Mesothelial cell of epicardium (in vitro differentiated cells): ENCODE results near the gene CSPG4. TPM values are rescaled to one million over a fixed set of nuclear protein-coding genes. Genes with fewer than 3 reads are reported as not detected.
A peak's percentile ranks its signal among the peaks of the same experiment; 100 is the strongest.
"Not testable (repeated sequence)": the region's sequence is repeated elsewhere in the genome, so short reads cannot be mapped to it uniquely, and the experiment has no call there.

Experiments
- DNase-seq, 2 experiments: peaks; one replicate each; pipeline ENCODE4 v3.0.0; 2021; ENCODE audit warnings: low spot score in 2 of 2; ENCODE audit not compliant: unreplicated experiment in 2 of 2
- H3K27ac Mint-ChIP-seq: 2 replicates; pipeline ENCODE4 v1.8.0; 2021; ENCODE audit warnings: mixed read lengths
- H3K27me3 Mint-ChIP-seq: 2 replicates; pipeline ENCODE4 v1.8.0; 2021; ENCODE audit warnings: low read depth, mixed read lengths
- H3K36me3 Mint-ChIP-seq: 2 replicates; pipeline ENCODE4 v1.8.0; 2021; ENCODE audit warnings: mixed read lengths
- H3K4me1 Mint-ChIP-seq: 2 replicates; pipeline ENCODE4 v1.8.0; 2021; ENCODE audit warnings: mixed read lengths
- H3K4me3 Mint-ChIP-seq: 2 replicates; pipeline ENCODE4 v1.8.0; 2021; ENCODE audit warnings: mild to moderate bottlenecking, moderate library complexity, mixed read lengths
- H3K9me3 Mint-ChIP-seq: 2 replicates; pipeline ENCODE4 v1.8.0; 2021; ENCODE audit warnings: mixed read lengths
- CTCF ChIP-seq: fragments of 200-600 bp; sonication (generic); IDR thresholded peaks from one replicate; pipeline ENCODE4 v1.5.0; 2021; ENCODE audit warnings: antibody characterized with exemption; ENCODE audit not compliant: unreplicated experiment
- total RNA-seq: library from RNA; stranded (reverse); gene quantifications from 3 replicates; pipeline ENCODE4 v1.2.1, GENCODE V29; 2021

CSPG4 gene
- 11.3 to 11.8 TPM (median 11.4 TPM) in 3 replicates for total RNA-seq

- H3K4me3 Mint-ChIP-seq, result peak within 1 kb of the TSS; percentile 62
- no peaks in the 10 kb centered on the region for H3K27me3 Mint-ChIP-seq
- DNase-seq, result peak; percentile 50 to 74
- H3K27ac Mint-ChIP-seq, result peak within 1 kb of the TSS; percentile 50
- no peaks in the 10 kb centered on the region for H3K9me3 Mint-ChIP-seq
- no peaks in the 10 kb centered on the region for H3K36me3 Mint-ChIP-seq
- TF ChIP-seq CTCF, result no peak
- H3K4me1 Mint-ChIP-seq, result peaks cover 12% of the 10 kb centered on the region
Observed at GRCh38 chr15:75712668-75713337, at the start of gene CSPG4. CSPG4 (minus strand) TSS chr15:75712848; CDS start chr15:75712755, 93 bp downstream.

- DNase-seq, H3K27ac Mint-ChIP-seq, H3K9me3 Mint-ChIP-seq, H3K27me3 Mint-ChIP-seq, H3K36me3 Mint-ChIP-seq, H3K4me3 Mint-ChIP-seq: not testable (repeated sequence)
- H3K4me1 Mint-ChIP-seq, result peaks cover 22% of the 10 kb centered on the region
Observed at GRCh38 chr15:75762357-75762718, 49.7 kb upstream of the CSPG4 start.

GRCh38 chr15:75761446-75762356 is 49.1 kb upstream of the CSPG4 start:
- no peaks in the 10 kb centered on the region for H3K36me3 Mint-ChIP-seq
- TF ChIP-seq CTCF, result no peak
- H3K9me3 Mint-ChIP-seq, result no peaks in the 10 kb centered on the region
- H3K4me1 Mint-ChIP-seq, result peaks cover 22% of the 10 kb centered on the region
- H3K27me3 Mint-ChIP-seq, result no peaks in the 10 kb centered on the region
- H3K27ac Mint-ChIP-seq, result no peak overlapping the region
- DNase-seq, result no peak
- H3K4me3 Mint-ChIP-seq, result no peak overlapping the region

GRCh38 chr15:75760704-75761435 is 48.2 kb upstream of the CSPG4 start:
- H3K4me3 Mint-ChIP-seq, result peak overlapping the region; percentile 24
- H3K27ac Mint-ChIP-seq, result peak overlapping the region; percentile 55
- H3K27me3 Mint-ChIP-seq, result no peaks in the 10 kb centered on the region
- H3K36me3 Mint-ChIP-seq, result no peaks in the 10 kb centered on the region
- H3K9me3 Mint-ChIP-seq, result no peaks in the 10 kb centered on the region
- no peak for DNase-seq
- H3K4me1 Mint-ChIP-seq, result peaks cover 22% of the 10 kb centered on the region
- no peak for TF ChIP-seq CTCF

- H3K36me3 Mint-ChIP-seq, H3K27me3 Mint-ChIP-seq, H3K9me3 Mint-ChIP-seq, DNase-seq: not testable (repeated sequence)
- Mint-ChIP-seq H3K4me3 (peak overlapping the region; percentile 24), H3K27ac (peak overlapping the region; percentile 55), H3K4me1 (peaks cover 22% of the 10 kb centered on the region)
Observed at GRCh38 chr15:75760131-75760520, 47.5 kb upstream of the CSPG4 start.

GRCh38 chr15:75759416-75760130 is 46.9 kb upstream of the CSPG4 start:
- Mint-ChIP-seq H3K27ac (peak overlapping the region; percentile 43), H3K36me3 (no peaks in the 10 kb centered on the region), H3K27me3 (no peaks in the 10 kb centered on the region), H3K4me3 (peak overlapping the region; percentile 89), H3K4me1 (peaks cover 22% of the 10 kb centered on the region), H3K9me3 (no peaks in the 10 kb centered on the region)
- DNase-seq, result no peak
- TF ChIP-seq CTCF, result no peak
